ENCODE data around the gene RNF168. TPM values are rescaled to one million over a fixed set of nuclear protein-coding genes. Genes with fewer than 3 reads are reported as not detected.

RNF168 gene
- total and polyA plus RNA-seq, 2 of the 4 experiments (the other 2 are of a cell fraction), result 2.5 to 15.2 TPM

- 93% methylated on average over 3 of the region's 8 CpGs; no CpG with 5 or more reads in 1 of the 2 experiments for WGBS, 2 experiments (ENCODE audit: extremely low coverage in 2 of 2, insufficient read length in 1 of 2)
- CTCF ChIA-PET, result no interaction called here
Observed at GRCh38 chr3:196472286-196472685, 31.3 kb downstream of the RNF168 start.

More at GRCh38 chr3:196472286-196472685, 31.3 kb downstream of the RNF168 start:
- no peaks in the 10 kb centered on the region for H3K4me1 ChIP-seq (ENCODE audit: control insufficient read depth, insufficient read depth, low read length)
- H3K36me3 ChIP-seq (ENCODE audit: control insufficient read depth, insufficient read depth, low read length), result peaks cover 13% of the 10 kb centered on the region
- intact Hi-C loops (cut with micrococcal nuclease), result no loop called here
- no peak overlapping the region for H3K27ac ChIP-seq (ENCODE audit: insufficient read depth, low read length)
- in situ Hi-C loops (cut with MboI; ENCODE audit: low sequenced_read_pairs), result no loop called here
- no peak overlapping the region for H2BK120ac ChIP-seq (ENCODE audit: low read depth, low read length)
- peaks cover 4% of the 10 kb centered on the region for H3K9me1 ChIP-seq (ENCODE audit: insufficient read depth, low read length)
- H4K5ac ChIP-seq (ENCODE audit: low read depth, low read length), result no peak overlapping the region
- DNase-seq (no peak), ATAC-seq (ENCODE audit: low read depth) (no peak)
- H3K79me1 ChIP-seq (ENCODE audit: low read depth in 1 of 2, low read length in 2 of 2), result peaks cover 11 to 21% of the 10 kb centered on the region in 2 experiments; a peak in 3 of 4 replicates
- no peak overlapping the region for H3K18ac ChIP-seq (ENCODE audit: low read depth, low read length)
- no peak overlapping the region for H2AK9ac ChIP-seq (replicated peaks; ENCODE audit: low read depth, low read length, poor library complexity)
- H3K9ac ChIP-seq (ENCODE audit: low read depth, low read length), result no peak overlapping the region
- H3K14ac ChIP-seq (replicated peaks; ENCODE audit: low read depth, low read length), result no peak overlapping the region
- no peaks in the 10 kb centered on the region for H4K20me1 ChIP-seq (ENCODE audit: insufficient read depth, low read length)
- no peaks in the 10 kb centered on the region for H3K9me3 ChIP-seq (ENCODE audit: control insufficient read depth, insufficient read depth, low read length)
- TF ChIP-seq MAFK (IDR thresholded peaks at IDR 0.05; ENCODE audit: low read depth, low read length) (no peak), FOS (IDR thresholded peaks at IDR 0.05; ENCODE audit: low read depth, low read length) (no peak), NFE2L2 (IDR thresholded peaks at IDR 0.05; ENCODE audit: low read depth, low read length) (no peak), RCOR1 (IDR thresholded peaks at IDR 0.05; ENCODE audit: insufficient replicate concordance, low read length) (no peak), MAZ (IDR thresholded peaks at IDR 0.05; ENCODE audit: borderline replicate concordance, low read depth, low read length) (no peak), SMC3 (IDR thresholded peaks at IDR 0.05; ENCODE audit: low read depth, low read length) (no peak), BHLHE40 (IDR thresholded peaks at IDR 0.05; ENCODE audit: low read depth, low read length) (no peak), RFX5 (IDR thresholded peaks at IDR 0.05; ENCODE audit: low read depth, low read length) (no peak), CHD1 (IDR thresholded peaks at IDR 0.05; ENCODE audit: low read depth, low read length) (no peak), CTCF (conservative IDR thresholded peaks at IDR 0.05; ENCODE audit: low read depth, low read length) (no peak), CEBPB (IDR thresholded peaks at IDR 0.05; ENCODE audit: low read depth, low read length) (no peak)
- no peak overlapping the region for H3K23ac ChIP-seq (ENCODE audit: low read depth, low read length)
- H3K4ac ChIP-seq (ENCODE audit: low read depth, low read length), result no peak overlapping the region
- H3K27me3 ChIP-seq (ENCODE audit: control insufficient read depth, insufficient read depth, low read length), result no peaks in the 10 kb centered on the region
- no peak overlapping the region for H2AFZ ChIP-seq (replicated peaks; ENCODE audit: low read length, poor library complexity)
- H2BK20ac ChIP-seq (ENCODE audit: low read depth, low read length), result no peak overlapping the region
- H2BK15ac ChIP-seq (ENCODE audit: low read depth, low read length), result no peak overlapping the region
- H3K4me3 ChIP-seq (ENCODE audit: insufficient read depth, low read depth, low read length), result no peak overlapping the region
- H3K4me2 ChIP-seq (ENCODE audit: low read depth, low read length), result no peak overlapping the region
- dilution Hi-C loops (cut with HindIII; ENCODE audit: low sequenced_read_pairs, unreplicated experiment), result no loop called here
- H3K56ac ChIP-seq (ENCODE audit: extremely low read depth, insufficient read depth, low read length), result no peak overlapping the region
- H2BK5ac ChIP-seq (ENCODE audit: low read depth, low read length, poor library complexity, severe bottlenecking), result no peak overlapping the region
- BruUV-seq (replicated peaks), result no TSS peak
- POLR2A ChIA-PET (ENCODE audit: unreplicated experiment), result no interaction called here
- no peak overlapping the region for H4K91ac ChIP-seq (ENCODE audit: insufficient read depth, low read depth, low read length)
- H4K8ac ChIP-seq (ENCODE audit: low read depth in 2 of 2, low read length in 2 of 2), result no peak overlapping the region
- no peak overlapping the region for H2AK5ac ChIP-seq (ENCODE audit: low read depth, low read length)

Measured in IMR-90 (cell line).